ENCODE data around the gene IGLL5. TPM values are rescaled to one million over a fixed set of nuclear protein-coding genes. Genes with fewer than 3 reads are reported as not detected.

The IGLL5 gene
- total and polyA plus RNA-seq, 9 of the 15 experiments (the other 6 are each of a cell fraction or from before 2014, with no cell fraction given): not detected

- Histone ChIP-seq H3K4me1 (replicated peaks in 1 of 2; ENCODE audit: control insufficient read depth in 2 of 2, insufficient read depth in 2 of 2, low read length in 2 of 2) (no peaks in the 10 kb centered on the region), H3K4me2 (ENCODE audit: insufficient read depth, low read length) (no peak overlapping the region), H3K27me3 (ENCODE audit: control insufficient read depth in 2 of 2, insufficient read depth in 2 of 2, low read length in 2 of 2) (peaks cover 0 to 45% of the 10 kb centered on the region in 2 experiments; a peak in 3 of 5 replicates), H3K9me3 (replicated peaks; ENCODE audit: control insufficient read depth, insufficient read depth, low read depth, low read length) (no peaks in the 10 kb centered on the region), H3K79me2 (ENCODE audit: control insufficient read depth, insufficient read depth, low read length) (no peaks in the 10 kb centered on the region), H4K20me1 (replicated peaks; ENCODE audit: control insufficient read depth, insufficient read depth, low read length) (peaks cover 33% of the 10 kb centered on the region), H3K4me3 (no peak overlapping the region), H3K9ac (ENCODE audit: insufficient read depth in 1 of 2, low read depth in 2 of 2, low read length in 2 of 2) (no peak overlapping the region), H2AFZ (ENCODE audit: low read depth, low read length) (no peak overlapping the region), H3K36me3 (ENCODE audit: control insufficient read depth, insufficient read depth, low read length) (no peaks in the 10 kb centered on the region), H3K27ac (ENCODE audit: extremely low read depth, low read depth, low read length) (no peak overlapping the region), H3K9me1 (ENCODE audit: control insufficient read depth, insufficient read depth, low read length) (no peaks in the 10 kb centered on the region)
- intact Hi-C loops (cut with micrococcal nuclease): no loop called here
- ATAC-seq (peak; percentile 82), FAIRE-seq (peak; percentile 11), DNase-seq (ENCODE audit: extremely low read depth in 1 of 4, low spot score in 3 of 4) (peak; percentile 53 to 84 (median 70))
- in situ Hi-C loops (cut with MboI): no loop called here
- ChIA-PET CTCF (ENCODE audit: low intra/inter-chr PET ratio) (interaction anchor here (0.6 to 2.1 kb wide), 7 partner anchors 13 to 85 kb away, joined by 3 to 7 read pairs (median 4); no protein-coding TSS in a partner anchor), POLR2A (interaction anchor here (0.6 to 1.8 kb wide), 19 partner anchors 9 to 234 kb away, joined by 3 to 17 read pairs (median 3); no protein-coding TSS in a partner anchor)
- no peak for TF ChIP-seq POLR3A (IDR thresholded peaks at IDR 0.05; ENCODE audit: borderline replicate concordance, extremely low read depth, insufficient read depth, insufficient read length)
- no peak for TF ChIP-seq MNT (conservative IDR thresholded peaks at IDR 0.05)
- no peak for TF ChIP-seq MEIS2 (IDR thresholded peaks at IDR 0.05; ENCODE audit: partially characterized antibody)
- TF ChIP-seq PHF8 (IDR thresholded peaks at IDR 0.05; ENCODE audit: borderline replicate concordance, low read length): no peak
- 0 out of 3 replicates have a peak, but pooled peaks of 1 of the 2 experiments have one; percentile 14 for TF ChIP-seq CBX3 (IDR thresholded peaks at IDR 0.05; ENCODE audit: borderline replicate concordance in 1 of 2, low read length in 2 of 2)
- TF ChIP-seq TAL1 (IDR thresholded peaks at IDR 0.05): no peak
- no peak for TF ChIP-seq MLX (CRISPR knock-in tag; conservative IDR thresholded peaks at IDR 0.05)
- no peak for TF ChIP-seq IFI16 (CRISPR knock-in tag; IDR thresholded peaks at IDR 0.05)
- TF ChIP-seq TFAP4 (CRISPR knock-in tag; IDR thresholded peaks at IDR 0.05; ENCODE audit: borderline replicate concordance): no peak
- no peak for TF ChIP-seq PHTF2 (CRISPR knock-in tag; IDR thresholded peaks at IDR 0.05)
- TF ChIP-seq MYNN (IDR thresholded peaks at IDR 0.05): no peak
- peak; percentile 57; the same call in 1 of the 2 replicates for TF ChIP-seq MYNN (CRISPR knock-in tag; IDR thresholded peaks at IDR 0.05)
- TF ChIP-seq STAT6 (CRISPR knock-in tag; IDR thresholded peaks at IDR 0.05): peak; percentile 26
- no peak for TF ChIP-seq ZBTB8A (IDR thresholded peaks at IDR 0.05; ENCODE audit: partially characterized antibody)
- no TSS peak for BruUV-seq (replicated peaks)
- 2% methylated on average over 8 of the region's 8 CpGs for WGBS (ENCODE audit: insufficient coverage, low coverage, missing lambda C conversion rate)
These were observed 16.8 kb upstream of the IGLL5 start for GRCh38 chr22:22870577-22871404.

Measured in K562 (cell line).